GM20000 (cell line): ENCODE results near the gene SPON2.
A peak's percentile ranks its signal among the peaks of the same experiment; 100 is the strongest.

Source experiments
- DNase-seq: peaks from one replicate; pipeline ENCODE4 v3.0.0; 2012; ENCODE audit warnings: low spot score
- CTCF ChIP-seq: IDR thresholded peaks from 2 replicates; pipeline ENCODE4 v1.5.1; 2012; ENCODE audit warnings: mild to moderate bottlenecking, control low read depth; ENCODE audit errors: extremely low read depth, missing control alignments

Gene SPON2

GRCh38 chr4:1172971-1173757, 781 bp upstream of the SPON2 start:
- DNase-seq: peak; percentile 27
- TF ChIP-seq CTCF: no peak

- no peak for TF ChIP-seq CTCF
- DNase-seq: peak; percentile 65
These were observed 814 bp downstream of the SPON2 start for GRCh38 chr4:1171311-1172227.

DNA sequence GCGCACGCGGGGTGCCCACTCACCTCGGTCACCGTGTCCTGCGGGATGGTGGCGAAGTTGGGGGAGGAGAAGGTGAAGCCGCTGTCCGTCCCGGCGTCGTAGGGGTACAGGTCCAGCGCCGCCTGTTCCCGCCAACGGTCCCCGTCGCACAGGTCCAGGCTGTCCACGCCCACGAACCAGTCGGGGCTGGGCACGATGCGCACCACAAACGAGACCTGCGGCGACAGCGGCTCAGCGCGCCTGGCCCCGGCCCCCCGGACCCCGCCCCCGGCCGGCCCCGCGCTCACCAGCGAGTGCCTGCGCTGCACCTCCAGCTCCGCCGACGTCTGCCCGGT, 1.4 kb downstream of the SPON2 start:
- TF ChIP-seq CTCF: no peak
- DNase-seq: no peak

- no peak for DNase-seq
- TF ChIP-seq CTCF: no peak
These were observed 2.0 kb downstream of the SPON2 start for GRCh38 chr4:1170156-1170975.

DNA sequence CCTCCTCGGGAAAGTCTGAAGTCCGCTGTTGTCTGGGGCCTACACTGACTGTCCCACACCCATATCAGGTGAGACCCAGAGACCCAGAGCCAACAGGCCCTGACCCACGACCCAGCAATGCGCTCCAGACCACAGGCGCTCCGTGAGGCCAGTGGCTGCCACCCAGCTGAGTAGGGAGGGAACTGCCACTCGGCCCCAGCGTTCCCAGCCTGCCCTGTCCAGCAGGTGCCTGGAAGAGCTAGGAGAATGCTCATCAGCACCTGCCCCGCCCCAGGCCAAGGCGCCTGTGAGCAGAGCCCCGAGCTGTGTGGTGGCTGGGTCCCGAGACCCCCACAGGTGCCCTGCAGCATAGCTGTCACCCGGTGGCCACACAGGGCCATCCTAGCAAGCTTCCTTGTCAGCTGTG, 2.7 kb downstream of the SPON2 start:
- no peak for TF ChIP-seq CTCF
- DNase-seq: no peak

DNA sequence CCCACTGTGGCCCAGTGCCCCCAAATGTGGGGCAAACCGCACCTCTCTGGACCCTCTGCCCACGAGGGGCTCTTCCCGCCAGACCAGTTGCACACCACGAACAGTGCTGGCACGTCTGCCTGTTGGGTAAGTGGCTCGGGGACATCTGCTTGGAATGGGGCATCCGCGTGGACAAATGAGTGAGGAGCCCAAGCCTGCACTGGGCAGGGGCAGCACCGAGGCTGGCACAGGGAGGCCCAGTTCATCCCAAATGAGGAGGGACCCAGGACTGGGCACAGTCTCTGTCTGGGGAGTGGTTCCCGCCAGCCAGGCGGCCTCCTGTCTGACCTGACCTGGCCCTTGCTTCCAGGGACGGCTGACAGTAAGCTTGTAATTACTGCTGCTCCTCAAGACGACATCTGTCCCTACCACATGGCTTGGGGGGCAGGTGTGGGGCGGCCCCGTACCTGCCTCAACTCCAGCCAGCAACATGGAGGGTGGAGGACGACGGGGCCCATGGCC, 3.2 kb downstream of the SPON2 start:
- DNase-seq: no peak
- TF ChIP-seq CTCF: no peak
